ENCODE results near the gene SUMF1.

GRCh38 chr3:4416427-4416945 is 50.6 kb downstream of the SUMF1 start:
- TF ChIP-seq CTCF (IDR thresholded peaks at IDR 0.05 in 2 of 3, conservative IDR thresholded peaks at IDR 0.05 in 1 of 3; ENCODE audit: borderline replicate concordance in 1 of 3, insufficient read depth in 1 of 3, low read depth in 2 of 3, low read length in 2 of 3) (no peak), REST (IDR thresholded peaks at IDR 0.05; ENCODE audit: low read depth) (no peak), EZH2 (IDR thresholded peaks at IDR 0.05) (no peak), POLR2A (IDR thresholded peaks at IDR 0.05; ENCODE audit: borderline replicate concordance, extremely low read depth, insufficient read depth, insufficient read length) (no peak), RAD21 (IDR thresholded peaks at IDR 0.05; ENCODE audit: low read depth) (no peak), SP1 (IDR thresholded peaks at IDR 0.05; ENCODE audit: low read depth) (no peak), ZBTB33 (IDR thresholded peaks at IDR 0.05; ENCODE audit: extremely low read depth, insufficient replicate concordance, low read length) (no peak)
